ACHN (cell line): ENCODE results near the gene DDX10.

Experiments used
- DNase-seq: peaks from one replicate; pipeline ENCODE4 v3.0.0-alpha.2; 2015
- in situ Hi-C: cut with HindIII; loops from 2 replicates; pipeline ENCODE4 v1.10.0; 2017; ENCODE audit warnings: low sequenced_read_pairs, low pct_ligation_motif_present, low pct_unique_long_range_greater_than_20kb

Gene DDX10

DNA sequence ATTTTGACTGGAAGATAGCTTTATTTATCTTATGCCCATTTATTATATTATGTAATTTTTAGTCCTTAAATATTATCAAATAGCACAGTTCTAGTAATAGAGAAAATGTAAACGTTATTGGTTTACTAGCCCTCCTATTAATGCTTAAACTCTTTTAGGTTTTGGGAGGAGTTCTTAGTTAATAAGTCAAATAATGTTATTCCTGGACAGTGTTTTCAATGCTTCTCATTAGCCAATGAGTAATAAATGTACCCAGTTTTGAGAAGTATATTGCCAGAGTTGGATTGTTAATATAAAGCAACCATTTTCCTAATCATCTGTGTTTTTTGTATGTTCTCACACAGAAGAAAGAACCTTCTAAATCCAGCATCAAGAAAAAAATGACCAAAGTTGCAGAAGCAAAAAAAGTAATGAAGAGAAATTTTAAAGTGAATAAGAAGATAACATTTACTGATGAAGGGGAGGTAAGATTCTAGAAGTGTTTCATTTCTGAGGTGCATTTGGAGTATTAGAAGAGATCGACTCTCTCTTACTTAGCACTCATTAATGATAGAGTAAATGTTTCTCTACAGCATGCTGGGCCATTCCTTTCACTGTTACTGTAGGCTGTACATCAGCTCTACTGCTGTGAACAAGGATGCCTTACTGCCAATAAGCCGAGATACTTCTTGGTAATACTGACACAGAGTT is 173.4 kb downstream of the DDX10 start:
- in situ Hi-C loops: no loop called here
- DNase-seq: no peak

DNA sequence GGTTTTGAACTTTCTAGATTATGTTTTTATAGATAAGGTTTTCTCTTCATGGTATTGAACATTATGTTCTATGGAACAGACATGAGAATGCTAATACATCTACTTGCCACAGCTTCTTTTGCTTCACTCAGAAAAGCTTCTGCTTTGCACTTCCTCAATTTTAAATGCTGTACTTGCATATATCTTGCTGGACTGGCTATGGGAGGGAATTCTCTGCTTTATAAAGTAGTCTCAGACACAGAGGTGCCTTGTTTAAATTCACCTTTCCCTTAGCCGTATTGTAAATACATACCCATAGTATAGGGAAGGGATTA is 173.9 kb downstream of the DDX10 start:
- in situ Hi-C loops: no loop called here
- DNase-seq: no peak

DNA sequence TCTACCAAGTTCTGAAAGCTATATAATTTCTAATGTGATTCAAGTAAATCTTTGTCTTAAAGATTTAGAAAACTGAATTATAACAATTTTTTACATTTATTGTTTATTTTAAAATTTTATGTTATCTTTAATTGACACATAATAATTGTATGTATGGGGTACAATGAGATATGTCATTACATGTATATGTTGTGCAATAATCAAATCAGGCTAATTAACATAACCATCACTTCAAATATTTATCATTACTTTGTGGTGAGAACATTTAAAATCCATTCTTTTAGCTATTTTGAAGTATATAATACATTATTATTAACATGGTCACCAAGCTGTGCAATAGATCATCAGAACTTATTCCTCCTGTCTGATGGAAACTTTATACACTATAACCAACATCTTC is 181.1 kb downstream of the DDX10 start:
- no peak for DNase-seq
- in situ Hi-C loops: no loop called here

DNA sequence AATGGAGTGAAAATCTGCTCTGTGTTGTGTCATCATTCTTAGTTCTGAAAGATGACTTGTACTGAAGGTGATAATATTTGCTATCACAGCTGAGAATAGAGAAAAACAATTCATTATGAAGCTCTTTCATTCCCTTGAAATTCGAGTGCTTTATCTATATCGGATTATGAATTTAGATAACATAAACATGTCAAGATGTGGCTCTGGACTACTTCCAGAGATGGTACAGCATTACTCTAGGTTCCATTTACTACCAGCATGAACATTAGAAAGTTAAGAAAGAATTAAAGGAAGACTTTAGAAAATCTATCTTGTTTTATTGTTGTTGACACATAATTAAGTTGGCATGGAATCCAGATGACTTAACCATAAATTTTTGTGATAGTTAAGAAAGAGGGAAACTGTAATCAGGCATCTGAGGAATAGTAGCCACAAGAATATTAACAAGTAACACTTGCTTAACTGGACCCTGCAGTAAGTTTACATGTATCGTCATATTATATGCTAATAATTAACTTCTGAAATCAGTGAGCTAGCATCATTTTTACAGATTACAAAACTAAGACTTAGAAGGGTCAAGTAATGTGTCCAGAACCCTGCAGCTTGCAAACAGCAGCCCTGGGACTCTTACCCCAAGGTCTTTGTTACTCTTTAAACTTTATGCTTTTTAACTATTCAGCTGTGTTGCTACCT is 182.6 kb downstream of the DDX10 start:
- in situ Hi-C loops: no loop called here
- DNase-seq: no peak

DNA sequence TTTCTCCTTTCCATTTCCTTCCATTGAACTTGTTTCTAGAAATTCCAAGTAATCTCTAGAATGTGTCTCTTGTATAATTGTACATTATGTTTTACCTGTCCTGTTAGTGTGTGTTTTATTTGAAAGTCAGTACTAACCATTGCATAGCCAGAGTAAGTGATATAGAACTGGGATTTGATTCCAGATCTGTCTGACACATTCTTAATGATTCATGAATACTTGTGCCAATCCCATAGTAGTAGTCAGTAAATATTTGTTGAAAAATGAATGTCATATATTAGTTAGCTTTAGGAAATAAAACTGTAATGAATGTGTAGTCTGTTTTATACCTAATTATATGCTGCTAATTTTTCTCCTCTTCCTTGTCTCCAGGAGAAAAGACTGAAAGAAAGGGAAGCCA is 186.9 kb downstream of the DDX10 start:
- in situ Hi-C loops: no loop called here
- no peak for DNase-seq

DNA sequence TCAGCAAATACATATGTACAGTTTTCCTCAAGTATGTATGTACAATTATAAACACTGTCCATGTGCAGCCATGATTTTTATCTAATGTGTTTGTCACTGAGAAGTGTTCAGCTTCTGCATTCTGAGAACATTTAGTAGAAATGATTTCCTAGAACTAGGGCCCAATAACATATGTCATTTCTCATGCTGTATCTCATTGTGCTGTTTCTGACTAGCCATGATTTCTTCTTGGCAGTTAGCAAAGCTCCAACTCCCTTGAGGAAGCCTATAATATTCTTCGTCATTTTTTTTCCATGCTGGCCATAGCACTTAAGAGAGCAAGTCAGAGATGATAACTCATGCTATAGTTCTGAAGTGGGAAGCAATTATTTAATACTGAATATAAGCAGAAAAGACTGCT is 187.8 kb downstream of the DDX10 start:
- DNase-seq: no peak
- in situ Hi-C loops: no loop called here

DNA sequence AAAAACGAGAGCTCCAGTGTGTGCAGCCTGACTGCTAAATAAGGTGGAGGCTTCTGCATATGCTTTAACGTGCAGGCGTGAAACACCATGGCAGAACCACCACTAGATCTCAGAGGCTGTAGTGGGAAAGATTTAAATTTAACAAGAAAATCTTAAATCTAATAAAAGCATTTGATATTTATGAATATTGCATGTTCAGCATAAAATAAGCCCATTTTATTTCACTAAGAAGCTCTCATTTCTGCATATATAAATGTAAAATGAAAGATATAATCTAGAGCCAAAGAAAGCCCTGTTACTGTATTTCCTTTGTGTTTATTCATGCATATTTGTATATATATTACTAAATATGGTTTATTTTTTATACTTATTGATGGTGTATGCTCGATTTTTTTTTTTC is 188.3 kb downstream of the DDX10 start:
- in situ Hi-C loops: no loop called here
- no peak for DNase-seq

DNA sequence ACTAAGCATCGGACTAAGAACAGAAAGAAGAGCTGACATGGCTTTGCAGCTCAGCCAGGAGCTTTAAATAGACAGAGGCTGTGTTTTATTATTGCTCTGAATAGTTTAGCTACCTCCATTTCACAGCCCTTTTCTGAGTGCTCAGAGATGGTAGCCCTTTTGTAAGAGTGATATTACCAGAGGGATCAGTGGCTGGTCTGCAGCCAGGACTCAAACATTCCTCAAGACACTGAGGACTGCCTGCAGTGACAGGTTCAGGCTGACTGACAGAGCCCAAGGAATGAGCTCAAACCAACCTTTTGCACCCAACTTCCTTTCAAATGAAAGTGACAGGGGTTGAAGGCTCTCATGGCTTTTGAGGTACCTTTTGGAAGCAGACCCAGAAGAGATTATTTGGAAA is 189.0 kb downstream of the DDX10 start:
- no peak for DNase-seq
- in situ Hi-C loops: no loop called here

DNA sequence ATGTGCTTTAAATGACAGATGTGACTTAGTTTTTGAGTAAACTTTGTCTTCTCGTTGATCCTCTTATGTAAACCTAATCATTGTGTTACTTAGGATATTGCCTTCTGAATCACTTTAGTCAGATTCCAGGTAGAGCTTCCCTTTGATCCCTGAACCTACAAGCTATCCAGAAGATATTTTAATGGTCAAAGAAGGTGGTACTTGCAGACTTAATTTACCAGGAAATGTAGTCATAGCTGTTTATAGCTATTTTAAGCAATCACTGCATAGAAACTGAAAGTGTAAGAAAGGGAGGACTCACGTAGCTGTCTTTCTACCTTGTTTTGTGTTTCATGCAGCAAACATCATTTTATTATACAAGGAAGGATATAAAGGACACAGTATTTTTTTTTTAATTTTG is 189.5 kb downstream of the DDX10 start:
- DNase-seq: no peak
- in situ Hi-C loops: no loop called here

DNA sequence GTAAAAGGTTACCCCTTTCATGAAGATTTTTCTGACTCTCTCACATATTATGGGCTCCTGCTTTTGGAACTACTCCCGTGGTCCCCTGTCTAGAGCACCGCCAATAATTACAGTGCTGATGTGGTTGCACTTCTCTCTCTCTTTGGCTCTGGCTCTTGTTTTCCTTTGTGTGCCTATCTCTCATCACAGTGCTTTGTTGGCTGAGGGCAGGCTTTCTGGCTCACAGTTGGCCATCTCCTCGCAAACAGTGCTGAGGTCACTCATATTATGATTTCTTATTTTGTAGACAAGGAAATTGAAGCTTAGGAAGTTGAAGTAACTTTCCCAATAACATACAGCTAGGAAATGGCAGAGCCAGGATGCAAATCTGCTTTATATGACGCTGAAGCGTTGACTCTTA is 192.5 kb downstream of the DDX10 start:
- in situ Hi-C loops: no loop called here
- no peak for DNase-seq

DNA sequence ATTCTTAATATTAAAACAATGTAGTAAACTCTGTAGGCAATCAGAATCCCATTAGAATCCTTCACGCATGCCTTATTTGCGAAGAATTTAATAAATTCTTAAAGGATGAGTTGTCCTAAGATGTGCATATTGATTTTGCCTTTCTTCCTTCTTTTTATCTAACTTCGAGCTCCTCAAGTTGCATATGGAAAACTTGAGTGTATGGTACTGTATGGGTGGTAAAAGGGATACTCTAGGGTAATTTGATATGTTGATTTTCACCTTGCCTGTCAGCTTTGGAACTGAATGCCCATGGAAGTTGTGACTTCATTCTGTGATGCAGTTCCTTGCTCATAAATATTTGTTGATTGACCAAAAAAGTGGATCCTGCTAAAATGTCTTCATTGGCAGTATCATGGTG is 193.8 kb downstream of the DDX10 start:
- in situ Hi-C loops: no loop called here
- no peak for DNase-seq

DNA sequence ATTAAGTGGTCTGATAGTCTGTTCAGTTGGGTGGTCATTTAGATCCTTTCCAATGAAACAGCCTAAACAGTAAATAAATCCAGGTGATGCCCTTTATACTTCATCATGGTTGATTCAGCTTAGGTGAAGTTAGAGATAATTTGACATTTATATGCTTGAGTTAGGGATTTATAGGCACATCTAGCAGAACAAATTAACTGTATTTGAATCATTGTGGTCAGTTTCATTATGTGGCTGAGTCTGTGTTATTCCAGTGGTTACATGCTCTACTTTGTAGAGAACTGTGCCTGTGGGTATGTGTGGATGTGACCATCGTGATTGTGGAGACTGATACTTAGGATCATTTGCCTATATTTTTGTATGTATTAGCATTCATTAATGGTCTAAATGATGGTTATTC is 194.6 kb downstream of the DDX10 start:
- in situ Hi-C loops: no loop called here
- no peak for DNase-seq

DNA sequence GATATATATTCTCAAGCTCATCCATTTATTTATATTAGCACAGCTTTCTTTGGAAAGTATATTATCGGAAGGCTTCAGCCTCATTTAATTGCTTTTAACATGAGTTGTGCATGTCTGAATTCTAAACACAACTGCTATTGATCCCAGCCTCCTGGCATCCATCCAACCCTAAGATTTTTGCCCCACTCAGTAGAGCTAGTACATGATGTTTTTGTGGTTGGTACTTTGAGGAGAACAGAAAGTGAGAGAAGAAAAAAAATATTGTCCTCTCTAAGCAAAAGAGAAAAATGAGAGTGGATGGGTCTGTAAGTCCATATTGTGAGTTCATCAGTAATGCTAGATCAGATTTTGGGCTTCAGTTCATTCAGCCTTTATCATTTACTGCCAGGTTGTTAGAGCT is 198.7 kb downstream of the DDX10 start:
- no peak for DNase-seq
- in situ Hi-C loops: no loop called here

DNA sequence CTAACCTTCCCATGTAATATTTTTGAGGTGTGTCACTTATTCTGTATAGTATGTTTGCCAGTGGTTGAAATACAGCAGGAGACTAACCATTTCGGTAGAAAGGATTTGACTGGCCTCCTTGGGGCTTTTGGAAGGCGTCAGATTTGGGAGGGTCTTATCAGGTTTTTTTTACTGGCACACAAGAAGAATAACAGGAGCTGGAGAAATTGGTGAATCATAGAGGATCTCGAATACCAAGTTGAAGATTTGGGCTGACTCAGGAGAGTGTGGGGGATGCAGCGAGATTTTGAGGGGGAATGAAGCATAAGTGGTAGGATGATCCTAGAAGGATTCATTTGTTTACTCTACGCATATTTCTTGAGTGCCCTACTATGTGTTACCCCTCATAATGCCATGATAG is 200.5 kb downstream of the DDX10 start:
- in situ Hi-C loops: no loop called here
- no peak for DNase-seq

DNA sequence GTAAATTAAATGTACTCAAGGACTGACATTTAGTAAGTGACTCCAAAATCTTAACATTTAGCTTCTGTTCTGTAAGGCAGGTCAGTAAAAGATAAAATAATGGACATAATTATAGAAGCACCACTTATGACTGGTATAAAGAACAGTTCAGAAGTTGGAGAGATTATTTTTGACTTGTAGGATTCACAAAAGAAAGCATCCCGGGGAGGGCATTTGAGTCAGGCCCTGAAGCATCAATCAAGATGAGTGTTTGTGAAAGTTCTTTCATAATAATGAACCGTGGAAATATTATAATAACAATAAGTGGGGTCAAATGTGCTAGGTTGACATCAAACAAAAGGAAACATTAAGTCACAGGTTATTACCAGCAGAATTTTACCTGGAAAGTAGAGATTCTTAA is 201.9 kb downstream of the DDX10 start:
- in situ Hi-C loops: no loop called here
- no peak for DNase-seq

DNA sequence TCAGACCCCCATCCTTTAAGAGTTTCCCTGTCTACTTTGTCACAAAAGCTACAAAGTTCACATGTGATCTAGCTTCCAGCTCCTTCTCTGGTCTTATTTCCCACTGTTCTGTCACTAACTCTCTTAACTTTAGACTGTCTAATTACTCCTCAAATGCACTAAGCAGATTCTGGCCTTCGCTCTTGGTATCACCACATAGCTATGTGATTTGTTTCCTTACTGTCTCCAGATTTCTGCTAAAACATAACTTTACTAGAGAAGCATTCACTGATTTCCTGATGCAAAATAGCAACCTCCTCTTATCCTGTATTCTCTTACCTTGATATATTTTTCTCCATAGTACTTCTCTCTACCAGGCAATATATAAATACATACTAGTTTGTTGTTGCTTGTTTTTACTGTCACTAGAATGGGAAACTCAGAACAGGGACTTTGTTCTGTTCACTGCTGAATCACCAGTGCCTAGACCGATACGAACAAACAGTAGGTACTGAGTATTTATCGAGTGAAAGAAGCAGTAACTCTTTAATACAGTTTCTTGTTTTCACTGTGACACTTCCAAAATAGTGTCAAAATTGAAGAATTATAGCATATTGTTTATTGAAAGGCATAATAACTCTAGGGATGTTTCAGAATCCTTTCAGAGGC is 205.6 kb downstream of the DDX10 start:
- peak; percentile 65 for DNase-seq
- in situ Hi-C loops: no loop called here

DNA sequence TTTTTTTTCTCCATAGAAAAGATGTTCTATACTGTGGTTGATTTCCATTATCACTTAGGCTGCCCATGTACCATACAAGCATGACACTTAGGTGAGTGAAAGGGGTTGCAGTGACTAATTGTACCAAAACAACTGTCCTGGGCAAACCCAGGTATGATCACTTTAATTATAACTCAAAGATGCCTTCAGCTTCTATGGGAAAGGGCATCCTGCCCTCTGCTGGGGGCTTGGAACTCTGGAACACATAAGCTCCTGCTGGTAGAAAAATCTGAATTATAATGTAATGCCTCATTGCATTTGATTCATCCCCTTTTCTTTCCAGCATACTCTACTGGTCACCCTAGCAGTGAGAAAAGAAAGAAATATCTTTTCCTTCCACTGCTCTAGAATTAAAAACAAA is 206.3 kb downstream of the DDX10 start:
- DNase-seq: peak; percentile 68
- in situ Hi-C loops: no loop called here

DNA sequence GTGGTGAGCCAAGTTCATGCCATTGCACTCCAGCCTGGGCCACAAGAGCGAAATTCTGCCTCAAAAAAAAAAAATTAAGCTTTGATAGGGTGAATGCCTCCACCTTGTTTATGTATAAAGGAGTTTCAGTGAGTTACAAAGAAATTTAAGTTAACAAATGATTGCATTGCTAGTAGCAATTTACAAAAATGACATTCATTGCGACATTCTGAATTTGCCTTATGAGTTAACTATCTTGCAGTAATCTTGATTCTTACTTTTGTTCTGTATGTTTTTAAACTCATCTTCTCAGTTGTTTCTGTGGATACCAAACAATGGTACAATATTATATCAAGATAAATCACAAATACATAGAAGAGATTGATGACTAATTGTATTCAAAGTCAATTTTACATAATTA is 207.0 kb downstream of the DDX10 start:
- no peak for DNase-seq
- in situ Hi-C loops: no loop called here

DNA sequence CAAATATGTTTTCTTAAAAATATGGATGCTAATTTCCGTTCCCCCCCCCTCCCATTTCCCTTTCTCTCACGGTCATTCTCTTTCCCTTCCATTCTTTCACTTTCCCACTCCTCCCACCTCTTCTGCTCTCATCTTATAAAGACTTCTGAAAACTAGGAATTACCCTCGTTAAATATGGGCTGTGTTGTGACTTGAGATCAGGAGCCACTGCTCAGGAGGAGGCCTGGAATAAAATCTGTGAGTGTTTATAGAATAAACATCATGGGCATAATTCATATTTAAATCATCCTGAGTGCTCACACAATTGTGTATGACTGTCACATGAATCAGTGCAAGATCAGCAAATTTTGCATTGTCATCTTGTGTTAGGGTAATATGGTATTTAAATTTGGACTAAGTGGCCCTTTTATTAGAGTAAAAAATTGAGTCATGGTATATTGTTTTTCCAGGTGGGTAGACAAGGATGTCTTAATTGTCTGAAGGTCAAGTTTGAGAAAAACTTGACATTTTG is 208.0 kb downstream of the DDX10 start:
- in situ Hi-C loops: no loop called here
- DNase-seq: no peak

DNA sequence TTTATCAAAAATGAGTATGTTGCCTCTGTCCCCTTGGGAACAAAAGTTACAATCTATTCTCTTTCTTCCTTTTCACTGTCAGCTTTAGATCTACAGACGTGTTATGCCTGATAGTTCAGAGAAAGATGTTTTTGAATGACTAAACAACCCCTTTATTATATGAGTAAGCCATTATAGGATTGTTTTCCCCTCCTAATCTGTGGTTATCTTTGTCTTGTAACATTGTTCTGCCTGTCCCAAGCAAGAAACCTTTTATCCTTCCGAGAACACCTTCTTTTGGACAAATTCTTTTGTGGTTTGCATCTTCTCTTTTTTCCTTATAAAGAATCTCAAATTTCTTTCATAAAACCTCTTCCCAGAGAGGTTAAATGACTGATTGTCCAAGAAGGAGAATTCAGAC is 208.4 kb downstream of the DDX10 start:
- in situ Hi-C loops: no loop called here
- DNase-seq: no peak
